GM21717 (cell line): ENCODE data around the gene ETV6.

Experiments
- ATAC-seq: cut with Tn5 transposase; IDR thresholded peaks from one replicate; pipeline ENCODE4 v1.9.1; 2021; ENCODE audit warnings: mild to moderate bottlenecking, moderate library complexity; ENCODE audit not compliant: unreplicated experiment

ETV6 gene

DNA sequence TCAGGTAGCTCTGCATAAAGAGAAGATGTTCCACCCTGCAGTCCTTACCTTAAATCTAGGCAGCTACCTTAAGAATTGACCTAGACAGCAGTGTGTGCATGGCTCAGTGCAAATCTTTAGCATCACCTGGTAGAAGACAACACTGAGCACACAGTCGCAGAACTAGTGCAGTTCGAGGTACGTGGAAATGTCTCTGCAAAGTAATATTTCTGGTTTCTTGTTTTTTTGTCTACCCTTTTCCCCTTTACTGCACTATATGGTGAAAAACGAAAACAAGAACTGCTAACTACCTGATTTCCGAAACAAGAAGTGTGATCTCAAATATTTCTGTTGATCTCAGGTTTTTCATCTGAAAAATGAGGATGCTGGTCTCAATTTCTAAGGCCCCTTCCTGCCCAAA, 82.5 kb downstream of the ETV6 start:
- no peak for ATAC-seq

DNA sequence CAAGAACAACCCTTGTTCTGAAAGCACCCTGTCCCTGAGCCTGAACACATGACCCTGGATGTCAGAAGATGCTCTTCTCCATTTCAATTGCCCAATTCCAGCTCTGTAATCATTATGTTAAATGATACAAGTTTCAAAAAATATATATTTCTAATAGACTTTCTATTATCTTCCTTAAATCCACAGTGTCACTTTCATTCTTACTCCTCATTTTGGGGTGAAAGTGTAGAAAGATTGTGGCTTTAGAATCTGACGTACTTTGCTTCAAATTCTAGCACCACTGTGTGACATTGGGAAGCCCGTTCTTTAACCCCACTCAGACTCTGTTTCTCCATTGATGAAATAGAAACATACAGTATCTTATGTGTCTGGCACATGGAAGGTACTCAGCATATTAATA, 83.2 kb downstream of the ETV6 start:
- ATAC-seq, result no peak

DNA sequence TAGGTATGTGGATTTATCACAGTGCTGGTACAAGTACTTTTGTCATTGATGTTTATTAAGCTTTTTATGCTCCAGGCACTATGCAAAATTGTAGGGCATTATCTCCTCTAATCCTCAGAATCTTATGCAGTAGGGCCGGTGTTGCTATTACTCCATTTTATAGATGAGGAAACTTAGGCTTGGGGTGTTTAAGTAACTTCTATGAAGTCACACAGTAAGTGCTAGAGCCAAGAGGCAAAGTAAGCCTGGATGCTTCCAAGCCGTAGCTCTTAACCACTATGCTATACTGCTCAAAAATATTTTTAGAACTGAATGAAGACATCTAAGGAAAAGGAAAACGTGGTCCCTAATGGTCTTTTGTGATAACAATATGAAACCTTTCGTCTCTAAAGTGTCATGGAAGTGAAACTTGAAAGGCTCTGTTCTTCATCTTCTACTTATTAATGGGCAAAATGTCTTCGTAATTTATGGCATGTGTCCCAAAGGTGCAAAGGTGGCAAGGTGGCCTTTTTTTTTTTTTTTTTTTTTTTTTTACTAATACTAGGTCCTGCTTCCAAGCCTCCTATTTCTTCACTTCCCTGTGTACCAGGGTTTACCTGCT, 85.2 kb downstream of the ETV6 start:
- ATAC-seq, result no peak

DNA sequence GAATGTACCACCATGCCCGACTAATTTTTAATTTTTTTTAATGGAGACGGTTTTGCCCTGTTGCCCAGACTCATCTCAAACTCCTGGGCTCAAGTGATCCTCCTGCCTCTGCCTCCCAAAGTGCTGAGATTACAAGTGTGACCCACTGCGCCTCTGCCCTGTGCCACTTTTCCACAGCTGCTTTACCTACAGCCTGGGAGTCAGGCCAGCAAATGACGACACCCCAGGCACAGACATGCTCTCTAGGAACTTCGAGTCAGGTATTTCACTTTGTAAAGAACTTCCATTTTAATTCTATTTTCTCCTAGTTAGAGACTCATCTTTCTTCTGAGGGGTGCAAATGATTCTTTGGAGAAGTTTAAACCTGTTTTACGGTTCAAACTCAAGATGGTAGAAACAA, 89.0 kb downstream of the ETV6 start:
- no peak for ATAC-seq

DNA sequence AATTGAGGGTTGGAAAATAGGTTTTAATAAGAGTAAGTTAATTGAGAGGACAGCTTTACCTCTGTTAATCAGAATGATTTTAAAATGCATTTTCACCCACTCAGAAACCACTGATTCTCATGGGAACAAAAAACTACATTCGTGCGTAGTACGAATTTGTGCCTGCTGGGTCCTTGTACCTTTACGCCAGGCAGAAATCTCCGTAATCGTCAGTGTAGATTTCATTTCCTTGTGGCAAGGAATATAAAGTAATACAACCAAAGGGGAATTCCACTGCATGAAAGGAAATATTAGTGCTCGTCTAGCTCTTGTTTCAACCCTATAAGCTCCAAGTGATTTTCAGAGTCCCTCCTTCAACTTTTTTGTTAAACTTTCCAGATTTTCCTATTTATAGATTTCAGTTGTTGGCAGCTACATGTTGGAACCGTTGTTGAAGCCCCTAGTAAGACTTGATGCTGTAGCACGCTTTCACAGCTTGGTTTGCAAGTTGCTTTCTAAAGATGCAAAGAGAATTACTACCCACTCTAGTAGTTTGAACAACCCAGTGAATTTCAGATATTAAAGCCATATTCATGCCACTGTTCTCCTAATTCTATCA, 90.6 kb downstream of the ETV6 start:
- ATAC-seq, result no peak

DNA sequence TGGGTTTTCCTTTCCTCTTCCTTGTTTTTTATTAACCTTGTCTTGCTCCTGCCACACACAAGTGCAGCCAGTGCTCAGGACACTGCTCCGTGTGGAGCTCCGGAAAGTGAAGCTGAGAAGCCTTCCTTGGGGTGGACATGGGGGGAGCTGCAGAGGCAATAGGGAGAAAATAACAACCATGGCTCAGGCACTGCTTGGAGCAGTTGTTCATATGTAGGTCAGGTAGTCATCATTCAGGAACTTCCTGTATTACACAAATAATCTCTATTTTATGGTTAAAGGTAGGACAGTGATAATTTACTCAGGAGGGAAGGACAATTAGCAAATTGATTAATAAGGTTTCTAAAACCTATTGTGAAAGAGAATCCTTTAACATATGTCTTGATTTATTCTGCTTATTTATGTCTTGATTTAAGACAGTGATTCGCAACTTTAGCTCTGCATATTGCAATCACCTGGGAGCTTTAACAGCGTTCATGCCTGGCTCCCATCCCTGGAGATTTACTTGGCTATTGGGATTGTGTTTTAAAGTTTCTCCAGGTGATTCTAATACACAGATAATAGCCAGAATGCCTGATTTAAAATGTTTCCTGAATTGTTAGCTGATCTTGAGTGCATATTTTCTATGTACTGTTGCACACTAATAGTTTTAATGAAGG, 92.1 kb downstream of the ETV6 start:
- ATAC-seq, result no peak

DNA sequence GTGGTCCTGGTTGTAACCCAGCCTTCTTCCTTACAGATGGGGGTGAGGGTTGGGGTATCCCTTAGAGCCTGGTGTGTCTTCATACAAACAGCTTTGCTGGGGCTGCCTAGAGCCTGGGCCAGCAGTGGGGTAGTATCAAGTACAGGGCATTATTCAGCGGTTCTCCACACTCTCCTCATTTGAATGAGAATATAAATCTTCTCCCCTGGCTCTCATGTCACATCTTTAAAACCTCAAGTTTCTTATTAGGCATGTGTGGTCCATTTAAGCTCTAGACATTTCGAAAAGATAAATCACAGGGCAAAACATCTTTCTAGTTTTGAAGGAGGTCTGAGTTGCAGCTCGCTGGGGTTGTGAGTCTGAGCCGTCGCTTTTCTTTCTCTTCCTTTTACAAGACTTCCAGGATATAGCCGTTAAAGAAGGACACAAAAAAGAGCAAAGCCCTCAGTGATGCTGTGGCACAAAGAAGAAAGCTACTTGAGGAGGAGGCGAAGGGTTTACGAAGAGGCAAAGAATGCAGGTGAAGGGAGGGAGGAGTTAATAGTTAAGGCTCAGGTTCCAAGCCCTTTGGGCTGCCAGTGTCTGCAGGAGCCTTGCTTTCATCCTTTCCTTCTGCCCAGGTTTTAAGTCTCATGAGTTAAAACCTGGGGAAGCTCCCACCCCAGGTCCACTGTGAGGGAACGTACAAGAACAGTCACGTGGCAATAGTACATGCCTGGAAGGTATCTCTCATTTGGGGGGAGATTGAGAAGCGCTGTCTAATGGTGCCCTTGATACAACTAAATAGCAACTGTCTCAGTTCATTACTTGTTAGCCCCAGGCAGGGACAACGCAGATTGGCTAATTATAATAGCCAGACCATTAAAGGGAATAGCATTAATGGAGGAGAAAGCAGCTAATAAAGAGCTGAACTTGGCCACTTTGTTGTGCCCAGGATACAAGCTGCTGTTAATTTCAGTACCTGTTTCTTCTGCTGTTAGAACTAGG, 94.2 kb downstream of the ETV6 start:
- ATAC-seq, result no peak

DNA sequence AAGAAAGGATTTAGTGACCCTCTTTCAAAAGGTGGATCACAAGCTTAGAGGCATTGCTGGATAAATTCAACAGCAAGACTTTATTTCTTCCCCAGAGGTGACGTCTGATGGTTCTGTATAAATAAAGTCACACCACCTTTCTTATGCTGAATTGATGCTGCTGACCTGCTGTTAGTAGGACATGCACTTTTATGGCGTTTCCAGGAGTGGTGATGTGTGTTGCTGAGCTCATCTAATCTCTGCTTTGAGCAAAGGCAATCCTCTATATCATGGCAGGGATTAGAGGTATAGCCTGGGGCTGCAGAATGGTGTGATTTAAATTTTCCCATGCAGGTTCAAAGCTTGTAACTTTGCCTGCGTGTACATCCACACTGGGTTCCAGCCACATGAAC, 94.9 kb downstream of the ETV6 start:
- no peak for ATAC-seq

DNA sequence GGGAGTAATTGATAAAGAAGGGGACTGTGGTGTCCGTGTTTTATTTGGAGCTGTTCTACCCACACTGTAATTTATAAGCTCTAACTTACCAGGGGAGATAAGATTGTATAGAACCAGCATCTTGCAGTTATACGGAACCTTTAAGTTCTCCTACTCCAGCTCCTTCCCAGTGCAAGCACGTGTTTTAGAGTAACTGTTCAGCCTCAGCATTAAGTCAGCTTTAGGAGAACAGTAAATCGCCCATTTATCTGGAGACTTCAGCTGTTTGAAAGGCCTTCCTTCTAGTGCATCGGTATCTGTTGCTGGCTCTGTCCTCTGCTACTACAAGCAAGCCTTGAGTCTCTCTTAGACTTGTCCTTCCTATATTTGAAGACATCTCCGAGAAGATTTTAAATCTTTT, 95.6 kb downstream of the ETV6 start:
- ATAC-seq, result no peak

DNA sequence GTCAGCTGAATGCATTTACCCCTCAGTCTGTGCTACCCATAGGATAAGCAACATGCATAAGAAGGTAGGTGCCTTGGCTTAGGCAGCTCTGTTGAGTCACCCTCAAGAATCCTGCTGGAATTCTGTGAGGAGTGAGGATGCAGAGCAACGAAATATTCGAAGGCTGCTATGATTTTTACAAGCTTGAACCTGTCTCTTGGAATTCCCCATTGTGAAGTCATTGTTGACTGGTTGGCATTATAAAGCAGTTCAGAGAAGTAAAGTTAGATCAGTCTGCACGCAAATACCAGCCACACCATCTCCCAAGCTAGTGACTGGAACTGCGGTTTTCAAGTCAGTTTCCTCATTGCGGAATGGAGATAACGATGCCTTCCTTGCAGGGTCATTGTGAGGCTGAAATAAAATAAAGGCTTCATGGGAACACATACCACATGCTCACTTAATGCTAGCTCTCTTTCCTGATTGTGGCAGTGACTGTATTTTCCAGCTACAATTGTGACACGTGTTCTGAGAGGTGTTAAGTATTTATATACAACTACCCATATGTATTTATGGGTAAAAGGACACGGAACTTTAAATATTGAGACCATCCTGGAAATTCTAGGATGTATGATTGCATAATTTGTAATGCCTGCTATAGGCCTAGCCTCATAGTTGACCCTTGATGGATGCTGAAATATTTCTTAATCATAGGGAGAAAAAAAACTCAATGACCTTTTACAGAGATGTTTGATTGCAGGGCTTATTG, 96.7 kb downstream of the ETV6 start:
- ATAC-seq, result no peak

DNA sequence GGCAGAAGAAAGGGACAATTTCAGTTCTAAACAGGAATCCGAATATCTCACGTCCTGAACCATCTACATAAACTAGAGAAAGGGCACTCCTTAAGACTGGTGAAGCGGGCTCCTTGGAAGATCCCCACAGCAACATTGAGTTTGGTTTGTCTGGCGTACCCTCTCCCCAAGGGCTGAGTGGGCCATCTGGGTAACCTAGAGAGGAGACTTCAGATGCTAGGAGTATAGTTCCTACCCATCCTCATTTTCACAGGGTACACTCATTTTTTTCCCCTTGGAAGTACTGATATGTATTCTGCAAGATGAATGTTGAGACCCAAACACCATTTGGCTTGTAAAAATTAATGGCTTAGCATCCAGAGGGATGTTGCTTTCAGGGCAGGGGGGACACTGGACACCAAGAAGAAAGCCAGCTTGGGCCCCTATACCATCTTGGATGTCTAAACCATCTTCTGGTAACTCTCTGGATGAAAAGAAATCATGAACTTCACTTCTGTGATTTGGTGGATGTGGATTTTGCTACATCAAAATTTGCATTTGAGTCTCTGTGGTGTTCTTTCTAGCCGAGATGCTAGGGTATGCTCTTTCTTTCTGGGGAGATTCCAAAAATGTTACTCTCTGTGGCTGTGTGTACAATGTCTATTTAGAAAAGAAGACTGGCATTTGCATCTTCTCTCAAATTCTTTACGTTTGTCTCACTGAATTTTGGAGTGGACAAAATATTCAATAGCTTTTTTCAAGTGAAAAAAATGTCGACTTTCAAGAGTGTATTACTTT, 97.7 kb downstream of the ETV6 start:
- ATAC-seq, result peak; percentile 46

DNA sequence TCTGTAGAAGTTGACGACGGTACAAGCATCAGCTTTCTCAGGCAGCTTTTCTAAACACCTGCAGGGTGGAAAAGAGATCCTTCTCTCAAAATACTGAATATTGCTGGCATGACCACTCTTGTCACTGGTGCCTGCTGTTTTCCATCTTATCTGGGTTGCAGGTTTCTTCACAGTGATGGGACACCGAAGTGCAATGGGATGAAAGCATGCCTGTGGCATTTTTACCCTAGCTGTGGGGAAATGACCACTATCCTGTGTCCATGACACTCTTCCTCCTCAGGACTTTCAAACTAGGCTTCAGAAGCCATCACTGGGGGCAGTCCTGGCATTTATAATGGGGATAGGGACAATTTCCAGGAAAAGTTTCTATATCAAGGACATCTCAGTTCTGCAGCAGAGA, 98.5 kb downstream of the ETV6 start:
- ATAC-seq, result no peak

DNA sequence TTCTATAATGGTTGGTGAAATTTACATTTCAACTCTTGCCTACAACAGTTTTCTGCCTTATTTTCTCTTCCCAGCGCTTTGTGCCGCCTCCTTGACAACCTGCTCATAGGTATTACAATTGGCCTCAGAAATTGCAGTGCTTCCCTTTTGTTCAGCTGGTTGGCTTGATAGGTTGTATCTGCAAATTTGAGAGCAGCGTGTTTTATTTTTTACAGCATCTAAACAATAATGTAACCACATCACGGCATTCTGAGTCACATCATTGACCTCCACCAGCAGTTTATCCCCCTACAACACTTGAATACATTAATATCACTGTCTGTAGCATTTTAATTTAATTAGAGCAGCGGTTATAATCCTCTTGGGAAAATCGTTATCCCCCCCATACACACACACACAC, 99.4 kb downstream of the ETV6 start:
- no peak for ATAC-seq

DNA sequence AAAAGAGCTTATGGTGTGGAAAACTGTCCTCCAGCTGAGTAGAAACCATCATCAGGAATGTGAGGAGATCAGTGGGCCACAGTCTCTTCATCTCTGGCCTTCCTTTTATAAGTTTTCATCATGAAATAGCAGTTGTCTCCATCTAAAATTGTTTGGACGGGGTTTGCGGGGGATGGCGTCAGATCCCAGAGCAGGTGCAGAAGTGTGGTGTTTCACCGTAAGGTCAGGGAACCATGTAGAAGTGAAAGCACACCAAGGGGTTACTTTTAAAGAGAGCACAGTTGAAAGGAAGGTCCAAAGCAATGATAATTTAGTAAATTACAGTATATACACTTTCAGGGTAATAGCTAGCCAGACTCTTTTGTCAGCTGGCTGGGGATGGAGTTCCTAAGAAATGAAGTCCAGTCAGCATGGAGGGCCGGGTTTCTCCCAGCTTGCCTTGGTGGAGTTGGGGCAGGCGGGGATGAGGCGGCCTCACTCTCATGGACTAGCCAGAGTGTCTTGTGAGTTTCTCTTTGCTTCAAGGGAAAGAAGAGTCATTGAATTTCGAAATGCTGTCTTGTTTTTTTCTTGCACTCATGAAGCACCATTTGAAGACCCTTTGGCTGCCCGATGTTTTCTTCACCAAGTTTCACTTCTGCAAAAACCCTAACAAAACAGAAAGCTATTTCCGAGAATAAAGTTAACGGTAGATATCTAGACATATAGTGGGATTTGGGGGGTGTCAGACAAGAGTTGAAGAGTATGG, 100.6 kb downstream of the ETV6 start:
- ATAC-seq, result peak; percentile 44

DNA sequence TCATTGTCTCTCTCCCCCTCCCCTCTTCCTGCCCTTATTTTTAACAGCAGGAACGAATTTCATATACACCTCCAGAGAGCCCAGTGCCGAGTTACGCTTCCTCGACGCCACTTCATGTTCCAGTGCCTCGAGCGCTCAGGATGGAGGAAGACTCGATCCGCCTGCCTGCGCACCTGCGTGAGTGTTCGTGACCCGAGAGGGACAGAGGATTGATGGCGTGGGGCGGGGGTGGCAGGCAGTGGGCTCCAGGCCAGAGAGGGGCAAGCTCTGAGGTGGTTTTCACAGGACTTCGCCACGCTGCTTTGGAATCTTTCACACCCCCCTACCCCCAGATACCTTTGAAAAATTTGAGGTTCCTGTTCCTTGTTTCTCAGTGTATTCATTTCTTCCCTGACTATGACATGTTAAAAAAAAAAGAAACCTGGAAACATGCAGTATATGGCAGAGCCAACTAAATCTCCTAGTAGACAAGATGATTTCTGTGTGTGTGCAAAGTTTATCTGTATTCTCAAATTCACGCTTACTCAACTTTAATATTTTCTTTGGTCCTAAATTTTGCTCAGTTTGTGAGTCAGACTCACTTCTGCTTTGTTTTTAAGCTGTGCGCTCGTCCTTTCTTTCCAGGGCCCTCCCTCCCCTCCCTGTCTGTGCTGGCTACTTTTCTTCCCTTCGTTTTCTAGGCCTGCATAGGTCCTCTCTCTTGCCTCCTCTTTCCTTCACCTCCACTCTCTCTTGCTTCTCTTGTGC, 103.1 kb downstream of the ETV6 start:
- ATAC-seq, result no peak

DNA sequence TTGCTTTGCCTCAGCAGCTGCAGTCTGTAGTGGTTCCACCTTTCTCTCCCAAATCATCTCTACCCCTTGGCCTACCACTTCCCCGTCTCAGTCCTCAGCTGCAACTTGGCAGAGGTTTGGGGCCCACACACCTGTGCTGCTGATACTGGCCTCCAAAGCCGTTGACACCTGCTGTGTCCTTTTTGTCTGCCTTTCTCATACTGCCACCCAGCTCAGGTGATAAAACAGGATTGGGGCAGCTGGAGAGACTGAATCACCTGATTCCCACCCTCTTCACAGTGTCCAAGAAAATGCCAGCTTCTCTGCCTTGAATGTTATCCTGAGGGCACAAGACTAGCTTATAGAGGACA, 103.7 kb downstream of the ETV6 start:
- ATAC-seq, result no peak

DNA sequence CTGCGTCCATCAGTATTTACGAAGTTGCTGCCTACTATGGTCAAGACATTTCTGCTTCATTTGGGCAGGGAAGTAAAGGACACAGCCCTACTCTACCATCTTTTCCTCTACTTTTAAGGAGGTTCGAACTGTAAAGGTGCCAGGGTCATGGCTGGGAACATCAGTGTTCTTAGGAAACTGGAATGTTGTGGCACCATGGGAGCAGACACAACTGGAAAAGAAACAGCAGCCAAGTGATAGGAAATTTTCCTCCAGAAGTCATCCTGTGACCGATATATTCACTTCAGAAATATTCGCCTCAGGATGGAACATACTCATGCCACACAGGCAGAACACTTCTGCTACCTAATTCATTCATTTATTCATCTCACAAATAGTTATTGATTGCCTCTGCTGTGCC, 104.4 kb downstream of the ETV6 start:
- no peak for ATAC-seq

DNA sequence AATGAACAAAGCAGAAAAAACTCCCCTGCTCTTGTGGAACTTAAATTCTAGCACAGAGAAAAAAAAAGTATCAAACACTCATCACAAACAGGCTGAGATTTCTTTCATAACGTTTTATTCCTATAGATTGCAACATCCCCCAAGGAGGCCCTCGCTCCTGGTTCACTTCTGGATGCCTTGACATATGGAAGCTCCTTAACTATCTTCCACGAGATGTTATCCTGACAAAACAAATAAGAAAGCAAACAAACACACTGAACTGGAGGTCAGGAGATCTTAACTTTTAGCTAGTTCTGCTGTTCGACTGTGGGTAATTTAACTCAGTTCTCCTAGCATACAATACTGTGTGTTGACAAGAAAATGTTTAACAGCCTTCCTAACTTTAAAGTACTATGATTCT, 104.8 kb downstream of the ETV6 start:
- ATAC-seq, result no peak
